HG02840 (cell line): ENCODE measurements around the gene FILIP1L.
"Not testable (repeated sequence)": the region's sequence is repeated elsewhere in the genome, so short reads cannot be mapped to it uniquely, and the experiment has no call there.

Source experiments
- ATAC-seq: cut with Tn5 transposase; IDR thresholded peaks from one replicate; pipeline ENCODE4 v1.9.1; 2021; ENCODE audit warnings: mild to moderate bottlenecking, moderate library complexity, moderate number of reproducible peaks; ENCODE audit not compliant: unreplicated experiment, low FRiP score

The FILIP1L gene

DNA sequence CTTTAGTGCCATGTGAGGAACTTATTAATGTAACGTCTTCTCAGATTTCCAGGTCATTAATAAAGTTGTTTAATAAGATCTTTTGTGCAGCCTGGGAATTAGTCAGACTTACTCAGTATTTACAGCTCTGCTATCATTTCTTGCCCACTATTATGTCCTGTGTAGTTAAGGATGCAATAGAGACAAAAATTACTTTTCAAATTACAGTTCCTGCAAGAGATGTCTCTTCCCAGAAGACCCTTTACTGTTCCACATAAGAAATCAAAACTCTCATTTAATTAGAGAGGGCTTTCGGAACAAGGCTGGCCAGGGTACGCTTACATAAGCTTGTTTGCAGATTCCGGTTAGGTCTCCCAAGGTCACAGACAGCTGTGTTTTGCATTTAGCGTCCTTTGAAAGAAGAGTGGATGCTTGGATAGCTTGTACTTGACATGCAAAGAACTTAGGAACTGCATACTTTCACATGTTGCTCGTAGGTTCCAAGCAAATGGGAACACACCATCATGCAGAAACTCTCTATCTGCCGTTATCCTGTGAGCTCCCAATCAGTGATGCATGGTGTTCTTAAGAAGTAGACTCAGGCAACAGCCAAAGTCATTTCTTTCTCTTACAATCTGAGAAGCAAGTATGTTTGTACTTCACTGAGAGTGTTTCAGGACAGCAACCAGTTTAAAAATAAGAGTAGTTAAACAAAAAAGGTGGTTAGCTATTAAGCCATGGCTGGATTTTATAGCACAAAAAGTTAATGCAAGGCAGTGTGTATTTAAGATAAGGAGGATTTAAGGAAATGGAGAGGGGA lies 37.4 kb downstream of the FILIP1L start:
- no peak for ATAC-seq

DNA sequence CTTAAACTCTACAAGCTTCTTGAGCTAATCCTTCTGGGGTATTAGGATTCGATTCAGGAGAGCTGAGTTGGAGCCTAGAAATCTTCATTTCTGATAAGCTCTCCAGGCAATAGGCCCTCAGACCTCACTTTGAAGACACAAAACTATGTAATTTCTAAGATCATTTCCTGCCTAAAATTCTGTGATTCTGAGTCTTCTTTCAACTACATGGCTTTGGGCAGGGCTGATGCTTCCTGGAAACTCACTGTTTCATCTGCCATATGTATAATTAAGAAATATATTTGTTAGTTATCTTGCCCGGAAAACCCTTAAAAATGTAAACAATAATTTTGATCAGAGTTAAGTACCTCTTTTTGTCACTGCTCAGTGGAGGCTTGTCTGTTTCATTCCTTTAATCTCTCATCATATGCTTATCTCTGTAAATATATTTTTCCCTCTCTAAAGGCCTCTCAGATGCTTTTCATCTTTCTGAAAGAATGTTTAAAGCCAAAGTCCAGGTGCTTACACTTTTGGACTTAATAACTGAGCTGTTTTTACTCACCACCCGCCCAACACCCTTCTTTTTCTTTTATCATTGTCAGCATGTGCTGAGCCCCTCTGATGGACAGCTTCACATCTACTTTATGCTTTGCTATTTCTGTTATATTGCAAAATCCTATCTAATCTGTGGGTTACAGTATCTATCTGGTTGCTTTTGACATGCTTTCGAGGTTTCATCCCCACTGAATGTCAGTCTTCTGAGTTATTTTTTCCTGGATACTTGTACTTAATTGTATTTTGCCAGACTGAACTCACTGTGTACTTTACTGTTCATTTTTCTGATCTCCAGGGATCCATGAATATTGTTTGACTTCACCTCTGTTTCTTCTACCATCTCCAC lies 38.2 kb downstream of the FILIP1L start:
- no peak for ATAC-seq

DNA sequence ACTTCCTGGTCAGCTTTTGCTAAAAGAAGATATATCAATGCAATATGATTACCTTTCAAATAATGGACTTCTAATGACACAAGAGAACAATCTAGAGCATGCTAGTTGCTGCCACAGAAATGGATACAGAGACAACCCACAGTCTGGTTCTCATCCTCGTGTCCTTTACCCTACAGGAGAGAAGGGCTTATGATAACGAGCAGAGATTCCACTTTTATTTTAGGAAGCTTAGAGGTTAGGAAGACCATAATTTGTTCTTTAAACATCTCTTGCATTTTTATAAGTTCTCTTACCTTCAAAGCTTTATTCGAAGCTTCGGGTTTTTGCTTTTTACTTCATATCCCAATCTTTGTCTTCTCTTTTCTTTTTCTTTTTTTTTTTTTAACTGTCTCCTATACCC lies 39.1 kb downstream of the FILIP1L start:
- ATAC-seq, result no peak

DNA sequence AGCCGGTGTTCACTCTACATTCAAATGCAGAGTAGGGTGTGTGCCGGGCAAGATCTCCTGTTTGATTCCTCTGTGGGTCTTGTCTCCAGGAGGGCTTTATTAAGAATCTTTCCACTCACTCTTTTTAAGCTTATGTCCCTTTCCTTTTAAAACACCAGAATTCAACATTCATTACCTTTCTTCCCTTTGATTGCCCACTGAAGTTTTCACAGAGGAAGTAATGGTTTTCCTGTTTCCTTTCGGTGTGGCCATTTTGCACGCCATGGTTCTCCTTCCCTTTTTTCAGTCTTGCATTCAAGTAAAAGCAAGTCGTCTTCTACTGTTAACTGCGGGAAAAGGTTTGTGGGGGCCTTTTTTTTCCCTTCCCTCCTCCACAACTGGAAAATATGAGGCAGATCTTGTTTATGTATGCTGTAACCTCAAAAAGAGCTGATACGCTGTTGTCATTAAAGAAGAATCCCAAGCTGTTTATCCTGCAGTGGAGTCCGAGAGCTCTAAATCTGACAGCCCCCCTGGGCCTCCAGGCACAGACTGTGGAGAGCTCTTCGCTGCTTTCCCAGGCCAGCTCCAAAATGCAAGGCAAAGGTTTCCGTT lies 40.5 kb downstream of the FILIP1L start:
- no peak for ATAC-seq

DNA sequence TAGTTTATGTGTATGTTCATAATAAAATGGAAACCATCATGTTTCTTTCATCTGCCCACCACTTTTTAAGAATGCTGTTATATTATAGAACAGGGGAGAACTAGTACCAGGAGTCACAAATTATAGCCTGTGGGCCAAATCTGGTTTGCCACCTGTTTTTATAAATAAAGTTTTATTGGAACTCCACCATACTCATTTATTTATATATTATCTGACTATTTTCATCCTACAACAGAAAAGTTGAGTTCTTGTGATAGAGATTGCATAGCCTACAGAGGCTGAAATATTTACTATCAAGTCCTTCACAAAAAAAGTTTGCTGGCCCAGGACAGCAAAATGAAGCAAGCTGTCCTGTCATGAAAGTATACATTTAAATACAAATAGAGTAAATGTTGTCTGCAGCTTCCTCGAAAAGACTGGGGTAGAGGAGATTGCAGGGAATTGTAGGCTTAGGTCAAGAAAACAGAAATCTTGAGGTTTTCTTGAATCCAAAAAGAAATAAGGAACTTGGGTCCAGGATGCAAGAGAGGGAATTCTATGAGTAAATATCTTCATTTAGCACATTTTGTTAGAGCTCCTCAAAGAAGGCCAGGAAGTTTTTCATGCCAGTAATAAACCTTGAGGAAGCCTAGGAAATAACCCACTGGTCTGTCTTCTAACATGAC lies 41.1 kb downstream of the FILIP1L start:
- no peak for ATAC-seq

DNA sequence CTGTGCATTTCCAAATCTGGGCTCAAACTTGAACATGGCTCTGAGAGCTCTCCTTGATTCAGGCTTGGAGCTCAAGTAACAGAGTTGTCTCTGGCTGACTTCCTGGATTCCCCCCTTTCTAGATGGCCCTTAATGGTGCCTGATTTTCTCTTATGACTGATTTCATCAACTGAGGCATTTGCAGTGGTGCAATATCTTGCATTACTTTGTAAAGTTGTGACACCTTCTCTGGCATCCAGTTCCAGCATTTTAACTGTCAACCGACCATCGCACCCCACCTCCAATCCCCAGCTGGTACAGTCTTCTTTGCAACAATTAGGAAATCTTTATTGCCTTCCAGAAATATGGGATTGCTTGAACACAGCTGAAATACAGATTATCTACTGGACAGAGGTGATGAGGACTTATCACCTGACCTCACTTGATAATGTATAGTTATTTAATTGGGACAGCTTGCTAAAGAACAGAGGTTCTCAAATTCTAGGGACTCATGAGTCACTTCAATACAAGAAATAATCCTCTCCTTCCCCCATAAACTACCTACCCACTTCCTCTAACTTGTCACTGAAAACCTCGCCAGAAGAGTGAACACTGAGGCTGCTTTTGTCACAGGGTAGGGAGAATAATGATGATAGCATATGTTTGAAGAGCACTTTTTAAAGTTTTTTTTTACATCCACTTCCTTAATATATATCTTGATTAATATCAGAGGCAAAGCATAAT lies 41.8 kb downstream of the FILIP1L start:
- no peak for ATAC-seq

DNA sequence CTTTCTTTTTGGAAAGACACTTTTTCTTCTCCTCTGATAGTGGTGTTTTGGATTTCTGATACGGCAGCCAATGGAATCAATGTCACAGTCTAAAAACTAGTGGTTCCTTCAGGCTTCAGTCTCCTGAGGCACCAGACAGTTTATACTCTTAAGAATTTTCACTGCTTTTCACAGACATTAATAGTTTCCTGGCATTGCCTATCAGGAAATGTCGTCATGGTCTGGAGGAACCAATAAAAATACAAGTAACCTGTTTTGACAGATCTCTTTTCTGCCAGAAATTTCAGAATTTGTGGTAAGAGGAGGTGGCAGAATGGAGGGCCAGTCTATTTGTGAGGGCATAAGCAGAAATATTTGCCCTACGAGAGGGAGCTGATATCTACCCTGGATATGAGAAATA lies 44.8 kb downstream of the FILIP1L start:
- ATAC-seq, result no peak

DNA sequence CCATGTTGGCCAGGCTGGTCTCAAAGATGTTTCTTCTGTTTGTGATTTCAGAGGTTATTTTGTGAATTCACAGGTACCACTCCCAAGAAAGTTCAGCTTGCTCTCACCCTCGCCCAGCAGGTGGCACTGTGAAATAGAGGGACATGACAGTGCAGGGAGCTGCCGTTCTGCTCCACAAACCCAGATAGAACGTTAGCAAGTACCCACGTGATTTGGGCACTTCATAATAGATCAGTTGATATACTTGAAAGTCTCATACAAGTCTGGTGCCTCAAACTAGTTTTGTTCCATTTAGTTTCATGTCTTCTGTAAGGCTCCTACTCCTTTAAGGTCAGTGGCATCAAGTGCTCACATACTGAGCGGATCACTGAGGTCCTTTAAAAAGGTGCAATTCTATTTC lies 45.5 kb downstream of the FILIP1L start:
- peak; percentile 58 for ATAC-seq

DNA sequence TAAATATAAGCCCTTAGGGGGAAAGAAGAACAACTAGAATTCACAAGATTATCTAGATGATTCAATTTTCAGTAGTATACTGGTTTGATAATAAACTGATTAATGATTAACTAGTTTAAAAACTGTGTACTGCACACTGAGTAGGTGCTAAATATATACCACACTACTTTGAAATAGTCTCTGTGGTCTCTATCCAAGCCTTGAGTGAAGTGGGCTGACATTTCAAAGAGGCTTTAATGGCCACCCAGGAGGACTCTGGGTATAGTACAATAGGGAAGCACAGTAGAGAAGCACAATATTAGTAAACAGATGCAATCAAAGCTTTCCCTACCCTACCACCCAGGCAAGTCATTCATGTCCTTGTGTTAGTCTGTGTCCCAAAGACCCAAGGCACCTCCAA lies 46.7 kb downstream of the FILIP1L start:
- no peak for ATAC-seq

DNA sequence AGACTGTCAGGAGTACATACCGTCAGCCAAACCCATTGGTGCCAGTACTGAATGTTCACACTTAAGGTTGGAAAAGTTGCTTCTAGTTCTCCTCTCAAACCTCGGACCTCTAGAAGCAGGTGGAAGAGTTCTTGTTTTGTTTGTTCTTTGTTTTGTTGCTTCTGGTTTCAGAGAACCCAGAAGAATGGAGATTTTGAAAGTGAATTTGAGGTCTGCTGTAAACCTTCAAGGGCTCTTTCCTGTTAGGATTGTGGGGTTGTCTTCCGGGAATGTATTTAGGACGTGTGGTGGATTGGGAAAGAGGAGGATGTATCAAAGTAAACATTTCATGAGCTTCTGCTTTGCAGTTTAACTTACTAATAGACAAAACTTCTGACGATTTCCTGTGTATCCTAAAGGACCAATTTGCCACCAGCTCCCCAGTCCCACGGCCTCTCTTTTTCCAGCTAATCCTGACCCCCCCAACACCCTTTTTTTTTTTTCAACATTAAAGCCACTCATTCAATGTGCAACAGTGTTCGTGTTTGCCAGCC lies 50.3 kb downstream of the FILIP1L start:
- ATAC-seq, result no peak

DNA sequence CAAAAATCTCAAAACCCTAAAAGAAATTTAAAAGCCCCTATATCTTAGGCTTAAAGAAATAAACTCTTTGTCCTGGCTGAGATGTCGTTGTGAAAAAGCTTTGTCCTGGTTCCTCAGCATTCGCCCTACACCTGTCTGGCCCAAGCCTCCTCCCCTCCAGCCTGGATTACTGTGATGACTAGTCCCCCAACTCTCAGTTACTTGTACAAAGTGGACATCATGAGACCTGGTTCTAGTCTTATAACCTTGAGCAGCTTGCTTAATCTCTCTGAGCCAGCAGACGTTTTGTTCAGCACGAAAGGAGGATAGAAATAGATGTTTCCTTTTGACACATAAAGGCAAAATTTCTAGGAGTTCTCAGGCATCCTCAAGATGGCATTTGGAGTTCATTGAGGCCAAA lies 51.6 kb downstream of the FILIP1L start:
- ATAC-seq, result no peak

DNA sequence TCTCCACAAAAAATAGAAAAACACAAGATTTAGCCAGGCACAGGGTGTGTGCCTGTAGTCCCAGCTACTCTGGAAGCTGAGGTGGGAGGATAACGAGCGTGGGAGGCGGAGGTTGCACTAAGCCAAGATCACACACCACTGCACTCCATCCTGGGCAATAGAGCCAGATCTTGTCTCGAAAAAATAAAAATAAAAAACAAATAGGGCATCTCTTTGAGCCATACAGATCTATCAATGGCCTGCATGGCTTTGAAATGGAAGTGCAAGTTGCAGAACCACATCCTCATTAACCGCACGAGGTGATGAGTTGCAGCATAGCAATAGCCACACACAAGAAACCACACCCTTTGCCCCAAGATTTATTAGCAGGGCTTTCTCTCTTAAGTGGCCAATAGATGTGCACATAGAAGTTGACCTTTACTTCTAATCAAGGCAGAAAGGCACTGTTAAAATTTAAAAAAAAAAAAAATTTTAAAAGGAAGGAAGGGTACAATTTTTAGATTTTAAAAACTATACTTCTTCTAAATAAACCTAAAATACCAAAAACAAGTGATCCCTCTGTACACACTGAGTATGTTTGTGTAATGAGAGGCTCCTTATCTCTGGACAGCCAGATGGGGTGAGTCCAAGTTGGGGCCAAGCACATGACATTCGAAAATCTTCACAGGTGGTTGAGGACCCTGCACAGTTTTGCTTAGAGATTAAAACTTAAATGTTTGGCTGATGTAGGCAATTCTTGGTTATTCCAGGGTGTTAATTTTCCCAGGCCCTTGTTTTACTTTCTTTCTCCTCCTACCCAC lies 53.4 kb downstream of the FILIP1L start:
- ATAC-seq, result no peak

DNA sequence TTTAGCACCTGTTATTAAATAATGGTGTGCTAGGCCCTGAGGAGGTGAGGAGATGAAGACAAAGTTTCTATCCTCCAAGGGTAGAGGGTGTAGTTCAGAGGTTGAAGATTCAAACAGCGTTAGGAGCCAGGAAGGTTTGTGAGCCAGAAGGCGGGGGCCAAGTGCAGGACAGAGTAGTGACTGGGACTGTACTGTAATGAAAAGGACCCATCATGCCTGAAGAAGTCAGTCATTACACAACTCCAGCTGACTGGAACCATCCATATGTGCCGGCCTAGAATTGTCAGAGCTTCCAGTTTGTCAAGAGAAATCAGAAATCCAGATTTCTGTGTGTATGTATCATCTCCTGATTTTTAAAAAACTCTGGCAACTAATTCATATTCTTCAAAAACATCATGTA lies 54.8 kb downstream of the FILIP1L start:
- no peak for ATAC-seq

DNA sequence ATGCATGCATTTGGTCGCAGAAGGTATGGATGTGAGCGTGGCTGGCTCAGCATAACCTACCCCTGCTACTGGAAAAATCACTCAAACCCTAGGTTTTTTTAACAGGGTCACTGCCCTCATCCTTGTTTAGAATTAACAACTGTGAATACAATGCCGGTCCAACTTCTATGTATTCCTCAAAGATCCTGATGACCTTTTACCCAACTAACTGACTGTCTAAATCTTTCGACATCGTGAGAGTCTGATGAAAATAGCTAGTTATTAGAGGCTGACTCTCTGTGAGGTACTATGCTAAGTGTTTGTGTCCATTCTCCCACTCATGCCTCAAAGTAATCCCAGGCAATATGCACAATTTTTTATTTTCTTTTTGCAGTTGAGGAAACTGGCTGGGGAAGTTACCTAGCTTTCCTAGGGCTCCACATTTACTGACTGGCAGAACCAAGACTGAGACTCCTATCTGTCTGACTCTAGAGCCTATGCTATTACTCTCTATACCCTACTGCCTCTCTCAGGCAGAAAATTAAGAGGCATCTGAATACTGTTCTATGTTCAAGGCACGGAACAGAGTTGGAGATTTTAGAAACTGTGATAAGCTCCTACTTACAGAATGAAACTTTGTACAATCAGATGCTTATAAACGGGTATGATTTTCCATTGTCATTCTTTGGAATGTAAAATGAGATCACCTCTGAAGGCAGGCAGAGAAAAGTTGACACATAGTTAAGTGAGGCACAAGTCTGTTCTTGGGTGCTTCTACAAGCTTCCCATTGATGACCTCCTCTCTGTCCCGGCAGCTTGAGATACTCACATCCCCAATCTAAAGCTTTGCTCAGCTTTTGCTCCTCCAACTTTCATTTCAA lies 56.4 kb downstream of the FILIP1L start:
- ATAC-seq, result no peak

DNA sequence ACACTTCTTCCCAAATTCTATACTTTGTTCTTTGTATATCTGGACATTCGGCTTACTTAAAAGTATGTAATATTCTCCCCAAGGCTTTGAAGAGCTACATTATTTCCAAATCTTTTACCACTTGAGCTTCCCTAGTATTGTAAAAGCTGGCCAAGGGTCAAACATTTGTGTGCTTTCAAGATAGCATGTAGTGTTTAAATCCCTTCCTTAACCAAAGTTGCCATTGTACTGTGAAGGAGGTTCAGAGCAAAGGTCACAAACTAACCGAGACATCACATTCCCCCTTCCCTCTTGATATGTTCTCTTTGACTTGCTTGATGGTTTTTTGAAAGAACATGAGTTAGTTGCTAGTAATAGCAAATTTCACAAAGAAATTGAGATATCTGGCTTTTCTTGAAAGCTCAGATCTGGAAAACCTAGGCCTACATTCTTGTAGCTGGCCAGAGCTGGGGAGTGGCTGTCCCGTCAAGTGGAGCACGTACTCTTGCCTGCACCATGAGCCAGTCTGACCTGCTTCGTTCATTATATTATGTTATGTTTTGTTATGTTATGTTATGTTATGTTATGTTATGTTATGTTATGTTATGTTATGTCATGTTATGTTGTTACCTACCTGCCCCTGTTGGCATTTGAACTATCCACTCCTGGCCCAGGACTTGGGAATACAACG lies 60.2 kb downstream of the FILIP1L start:
- no peak for ATAC-seq

DNA sequence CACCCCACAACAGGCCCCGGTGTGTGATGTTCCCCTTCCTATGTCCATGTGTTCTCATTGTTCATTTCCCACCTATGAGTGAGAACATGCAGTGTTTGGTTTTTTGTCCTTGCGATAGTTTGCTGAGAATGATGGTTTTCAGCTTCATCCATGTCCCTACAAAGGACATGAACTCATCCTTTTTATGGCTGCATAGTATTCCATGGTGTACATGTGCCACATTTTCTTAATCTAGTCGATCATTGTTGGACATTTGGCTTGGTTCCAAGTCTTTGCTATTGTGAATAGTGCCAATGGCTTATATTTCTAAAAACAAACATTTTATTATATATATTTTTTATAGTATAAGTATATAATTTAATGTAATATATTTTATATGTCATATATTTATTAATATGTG lies 62.8 kb downstream of the FILIP1L start:
- ATAC-seq, result not testable (repeated sequence)

DNA sequence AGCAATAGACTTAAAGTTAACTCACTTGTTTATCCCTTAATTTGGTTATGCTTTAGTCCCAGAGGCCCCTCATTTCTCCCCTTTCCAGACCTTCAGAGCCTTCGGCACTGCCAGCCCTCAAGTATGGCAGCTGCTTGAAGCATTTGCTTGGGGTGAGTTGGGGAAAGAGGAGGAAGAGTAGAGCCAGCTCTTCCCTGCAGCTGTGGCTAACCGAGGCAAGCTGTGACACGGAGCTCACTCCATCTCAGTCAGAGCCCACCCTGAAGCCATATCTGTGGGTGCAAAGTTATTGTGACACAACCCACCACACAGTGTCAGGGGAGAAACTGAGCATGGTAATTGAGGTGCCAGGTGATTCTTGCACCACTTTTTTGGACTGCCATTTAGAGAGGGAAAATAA lies 66.1 kb downstream of the FILIP1L start:
- no peak for ATAC-seq
